ENCODE data around the gene DAB1.
"Not testable (repeated sequence)": the region's sequence is repeated elsewhere in the genome, so short reads cannot be mapped to it uniquely, and the experiment has no call there.

Gene DAB1

GRCh38 chr1:57220905-57221304 is 203.0 kb downstream of the DAB1 start:
- DNase-seq; H3K27me3 ChIP-seq (replicated peaks in 2 of 5; ENCODE audit: control insufficient read depth in 4 of 5, insufficient read depth in 5 of 5, low read length in 4 of 5); H3K9me3 ChIP-seq (ENCODE audit: control extremely low read depth in 1 of 5, control insufficient read depth in 4 of 5, insufficient read depth in 2 of 5, low read depth in 1 of 5, low read length in 4 of 5); POLR2A ChIA-PET; H3K27ac ChIP-seq (ENCODE audit: insufficient read depth in 1 of 2, low read depth in 1 of 2, low read length in 2 of 2, poor library complexity in 1 of 2, severe bottlenecking in 2 of 2); H3K4me1 ChIP-seq (ENCODE audit: control extremely low read depth in 1 of 4, control insufficient read depth in 4 of 4, insufficient read depth in 4 of 4, low read length in 3 of 4); H3K36me3 ChIP-seq (ENCODE audit: control insufficient read depth in 4 of 4, insufficient read depth in 4 of 4, low read length in 3 of 4); H3K4me3 ChIP-seq (ENCODE audit: control insufficient read depth in 1 of 7, extremely low read depth in 1 of 7, insufficient read depth in 4 of 7, low read depth in 2 of 7, low read length in 6 of 7); CTCF ChIA-PET: not testable (repeated sequence)
- WGBS (ENCODE audit: insufficient coverage) = no CpG with 5 or more reads among the region's 2 CpGs

DNA sequence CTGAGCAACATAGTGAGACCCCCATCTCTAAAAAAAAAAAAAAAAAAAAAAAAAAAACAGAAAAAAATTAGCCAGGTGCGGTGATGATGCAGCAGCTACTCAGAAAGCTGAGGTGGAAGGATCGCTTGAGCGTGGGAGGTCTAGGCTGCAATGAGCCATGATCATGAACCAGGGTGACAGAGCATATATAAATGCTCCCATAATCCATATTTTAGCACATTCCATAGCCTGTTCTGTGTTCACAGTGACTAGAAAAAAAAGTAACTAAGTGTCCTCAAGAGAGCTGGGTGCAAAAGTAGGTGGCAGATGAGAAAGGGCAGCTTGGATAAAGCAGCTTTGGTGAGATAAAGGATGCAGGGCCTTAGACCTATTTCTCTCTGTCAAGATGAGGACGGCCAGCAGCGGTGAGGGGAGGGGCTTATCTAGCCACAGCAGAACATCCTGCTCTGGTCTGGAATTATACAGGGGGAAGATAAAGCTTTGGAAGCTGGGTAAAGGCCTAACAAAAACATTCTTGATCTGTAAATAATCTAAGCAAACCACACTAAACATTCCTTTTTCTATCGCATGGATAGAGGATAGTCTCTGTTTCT is 205.3 kb downstream of the DAB1 start:
- H3K27me3 ChIP-seq (replicated peaks in 2 of 5; ENCODE audit: control insufficient read depth in 4 of 5, insufficient read depth in 5 of 5, low read length in 4 of 5) = peaks cover 0 to 2% (median 0%) of the 10 kb centered on the region in 5 experiments
- WGBS (ENCODE audit: insufficient coverage) = no CpG with 5 or more reads among the region's 6 CpGs
- H3K27ac ChIP-seq (ENCODE audit: insufficient read depth in 1 of 2, low read depth in 1 of 2, low read length in 2 of 2, poor library complexity in 1 of 2, severe bottlenecking in 2 of 2) = no peak overlapping the region
- no peak overlapping the region for H3K4me3 ChIP-seq (ENCODE audit: control insufficient read depth in 1 of 7, extremely low read depth in 1 of 7, insufficient read depth in 4 of 7, low read depth in 2 of 7, low read length in 6 of 7)
- no peaks in the 10 kb centered on the region for H3K9me3 ChIP-seq (ENCODE audit: control extremely low read depth in 1 of 5, control insufficient read depth in 4 of 5, insufficient read depth in 2 of 5, low read depth in 1 of 5, low read length in 4 of 5)
- DNase-seq = peak; percentile 77 to 92 (median 87)
- POLR2A ChIA-PET = no interaction called here
- peaks cover 0 to 6% (median 0%) of the 10 kb centered on the region in 4 experiments for H3K4me1 ChIP-seq (ENCODE audit: control extremely low read depth in 1 of 4, control insufficient read depth in 4 of 4, insufficient read depth in 4 of 4, low read length in 3 of 4)
- no peaks in the 10 kb centered on the region for H3K36me3 ChIP-seq (ENCODE audit: control insufficient read depth in 4 of 4, insufficient read depth in 4 of 4, low read length in 3 of 4)
- CTCF ChIA-PET = no interaction called here

DNA sequence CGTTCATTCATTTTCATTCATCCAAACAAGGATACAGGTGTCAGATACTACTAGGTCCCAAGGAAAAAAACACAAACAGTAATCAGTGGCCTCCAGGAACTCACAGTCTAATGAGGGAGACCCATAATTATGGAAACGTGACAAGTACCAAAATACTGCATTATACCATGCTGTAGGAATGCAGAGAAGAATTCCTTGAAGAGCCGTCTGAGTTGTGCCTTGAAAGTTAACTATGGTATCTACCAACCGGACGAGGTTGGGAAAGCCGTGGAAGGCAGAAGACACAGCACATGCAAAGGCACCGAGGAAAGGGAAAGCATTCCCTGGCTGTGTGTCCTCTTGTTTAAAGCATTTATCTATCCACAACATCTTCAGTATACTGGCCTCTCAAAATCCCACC is 206.0 kb downstream of the DAB1 start:
- ChIA-PET CTCF (no interaction called here), POLR2A (no interaction called here)
- 90% methylated on average over 5 of the region's 7 CpGs for WGBS (ENCODE audit: insufficient coverage)
- no peaks in the 10 kb centered on the region for H3K36me3 ChIP-seq (ENCODE audit: control insufficient read depth in 4 of 4, insufficient read depth in 4 of 4, low read length in 3 of 4)
- no peaks in the 10 kb centered on the region for H3K9me3 ChIP-seq (ENCODE audit: control extremely low read depth in 1 of 5, control insufficient read depth in 4 of 5, insufficient read depth in 2 of 5, low read depth in 1 of 5, low read length in 4 of 5)
- H3K4me3 ChIP-seq (ENCODE audit: control insufficient read depth in 1 of 7, extremely low read depth in 1 of 7, insufficient read depth in 4 of 7, low read depth in 2 of 7, low read length in 6 of 7) = no peak overlapping the region
- H3K27ac ChIP-seq (ENCODE audit: insufficient read depth in 1 of 2, low read depth in 1 of 2, low read length in 2 of 2, poor library complexity in 1 of 2, severe bottlenecking in 2 of 2) = no peak overlapping the region
- no peak for DNase-seq
- H3K27me3 ChIP-seq (replicated peaks in 2 of 5; ENCODE audit: control insufficient read depth in 4 of 5, insufficient read depth in 5 of 5, low read length in 4 of 5) = peaks cover 0 to 2% (median 0%) of the 10 kb centered on the region in 5 experiments
- H3K4me1 ChIP-seq (ENCODE audit: control extremely low read depth in 1 of 4, control insufficient read depth in 4 of 4, insufficient read depth in 4 of 4, low read length in 3 of 4) = peaks cover 0 to 6% (median 0%) of the 10 kb centered on the region in 4 experiments

DNA sequence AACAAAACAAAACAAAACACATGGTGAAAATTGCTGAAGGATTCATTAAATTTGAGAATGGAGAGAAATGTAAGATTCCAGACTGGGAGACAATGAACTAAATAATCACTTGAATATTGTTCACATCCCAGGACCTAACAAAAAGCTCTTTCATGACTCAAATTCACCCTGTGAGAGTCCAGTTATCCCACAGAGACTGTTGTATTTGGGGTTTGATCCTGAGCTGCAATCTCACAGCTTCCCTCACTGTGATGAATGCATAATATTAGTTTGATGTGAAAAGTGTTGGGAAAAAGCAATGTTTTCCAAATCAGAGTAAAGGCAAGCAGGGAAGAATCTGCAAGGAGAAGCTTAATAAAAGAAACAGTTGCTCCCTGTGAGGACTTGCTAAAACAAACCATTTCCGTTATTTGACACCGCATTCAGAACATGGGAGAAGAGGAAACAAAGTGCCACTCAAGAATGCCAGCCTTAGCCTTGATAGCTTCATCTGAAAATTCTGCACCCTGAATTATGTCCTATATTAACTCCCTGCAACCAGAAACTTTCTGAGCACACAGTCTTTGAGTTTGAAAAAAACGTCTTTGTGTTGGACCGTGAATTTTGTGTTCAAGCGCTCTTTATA is 208.8 kb downstream of the DAB1 start:
- H3K27ac ChIP-seq (ENCODE audit: insufficient read depth in 1 of 2, low read depth in 1 of 2, low read length in 2 of 2, poor library complexity in 1 of 2, severe bottlenecking in 2 of 2) = no peak overlapping the region
- no peaks in the 10 kb centered on the region for H3K36me3 ChIP-seq (ENCODE audit: control insufficient read depth in 4 of 4, insufficient read depth in 4 of 4, low read length in 3 of 4)
- peaks cover 0 to 6% (median 0%) of the 10 kb centered on the region in 4 experiments for H3K4me1 ChIP-seq (ENCODE audit: control extremely low read depth in 1 of 4, control insufficient read depth in 4 of 4, insufficient read depth in 4 of 4, low read length in 3 of 4)
- no peak overlapping the region for H3K4me3 ChIP-seq (ENCODE audit: control insufficient read depth in 1 of 7, extremely low read depth in 1 of 7, insufficient read depth in 4 of 7, low read depth in 2 of 7, low read length in 6 of 7)
- POLR2A ChIA-PET = no interaction called here
- 64% methylated on average over 4 of the region's 5 CpGs for WGBS (ENCODE audit: insufficient coverage)
- peaks cover 0 to 2% (median 0%) of the 10 kb centered on the region in 5 experiments for H3K27me3 ChIP-seq (replicated peaks in 2 of 5; ENCODE audit: control insufficient read depth in 4 of 5, insufficient read depth in 5 of 5, low read length in 4 of 5)
- CTCF ChIA-PET = interaction anchor here (0.8 to 1.3 kb wide), 2 partner anchors 8 to 9 kb away, joined by 3 read pairs; no protein-coding TSS in a partner anchor
- DNase-seq = no peak
- H3K9me3 ChIP-seq (ENCODE audit: control extremely low read depth in 1 of 5, control insufficient read depth in 4 of 5, insufficient read depth in 2 of 5, low read depth in 1 of 5, low read length in 4 of 5) = no peaks in the 10 kb centered on the region

- no peak for DNase-seq
- Histone ChIP-seq H3K9me3 (ENCODE audit: control extremely low read depth in 1 of 5, control insufficient read depth in 4 of 5, insufficient read depth in 2 of 5, low read depth in 1 of 5, low read length in 4 of 5) (no peaks in the 10 kb centered on the region), H3K27me3 (replicated peaks in 2 of 5; ENCODE audit: control insufficient read depth in 4 of 5, insufficient read depth in 5 of 5, low read length in 4 of 5) (peaks cover 0 to 2% (median 0%) of the 10 kb centered on the region in 5 experiments), H3K36me3 (ENCODE audit: control insufficient read depth in 4 of 4, insufficient read depth in 4 of 4, low read length in 3 of 4) (no peaks in the 10 kb centered on the region), H3K4me3 (ENCODE audit: control insufficient read depth in 1 of 7, extremely low read depth in 1 of 7, insufficient read depth in 4 of 7, low read depth in 2 of 7, low read length in 6 of 7) (no peak overlapping the region), H3K4me1 (ENCODE audit: control extremely low read depth in 1 of 4, control insufficient read depth in 4 of 4, insufficient read depth in 4 of 4, low read length in 3 of 4) (no peaks in the 10 kb centered on the region), H3K27ac (ENCODE audit: insufficient read depth in 1 of 2, low read depth in 1 of 2, low read length in 2 of 2, poor library complexity in 1 of 2, severe bottlenecking in 2 of 2) (no peak overlapping the region)
- ChIA-PET CTCF (no interaction called here), POLR2A (no interaction called here)
- WGBS (ENCODE audit: insufficient coverage) = 88% methylated on average over 1 of the region's 2 CpGs
Measured at GRCh38 chr1:57210881-57211280, 213.0 kb downstream of the DAB1 start.

DNA sequence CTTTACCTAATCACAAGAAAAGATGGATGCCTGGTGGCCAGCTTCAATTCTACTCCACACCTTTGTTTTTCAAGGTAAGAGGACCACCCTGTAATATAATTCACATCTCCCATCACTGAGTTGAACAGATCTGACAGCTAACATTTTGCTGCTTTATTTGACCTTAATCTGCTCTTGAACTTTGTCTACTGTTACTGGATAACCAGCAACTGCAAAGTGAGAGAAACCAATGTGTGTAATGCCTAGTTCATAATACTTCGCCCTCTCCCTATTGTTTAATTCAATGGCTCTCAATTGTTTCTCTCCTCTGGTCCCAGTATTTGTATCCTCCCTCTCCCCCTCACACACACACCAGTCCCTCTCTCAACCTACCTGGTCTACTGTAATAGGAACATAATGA is 214.4 kb downstream of the DAB1 start:
- 83% methylated on average over 1 of the region's 1 CpG for WGBS (ENCODE audit: insufficient coverage)
- no peaks in the 10 kb centered on the region for H3K36me3 ChIP-seq (ENCODE audit: control insufficient read depth in 4 of 4, insufficient read depth in 4 of 4, low read length in 3 of 4)
- POLR2A ChIA-PET = no interaction called here

GRCh38 chr1:57208741-57209302 is 215.0 kb downstream of the DAB1 start:
- H3K36me3 ChIP-seq (ENCODE audit: control insufficient read depth in 4 of 4, insufficient read depth in 4 of 4, low read length in 3 of 4) = no peaks in the 10 kb centered on the region
- 100% methylated on average over 1 of the region's 1 CpG for WGBS (ENCODE audit: insufficient coverage)
- H3K9me3 ChIP-seq (ENCODE audit: control extremely low read depth in 1 of 5, control insufficient read depth in 4 of 5, insufficient read depth in 2 of 5, low read depth in 1 of 5, low read length in 4 of 5) = no peaks in the 10 kb centered on the region
- H3K4me1 ChIP-seq (ENCODE audit: control extremely low read depth in 1 of 4, control insufficient read depth in 4 of 4, insufficient read depth in 4 of 4, low read length in 3 of 4) = no peaks in the 10 kb centered on the region
- H3K27ac ChIP-seq (ENCODE audit: insufficient read depth in 1 of 2, low read depth in 1 of 2, low read length in 2 of 2, poor library complexity in 1 of 2, severe bottlenecking in 2 of 2) = no peak overlapping the region
- no peak for DNase-seq
- H3K27me3 ChIP-seq (replicated peaks in 2 of 5; ENCODE audit: control insufficient read depth in 4 of 5, insufficient read depth in 5 of 5, low read length in 4 of 5) = no peaks in the 10 kb centered on the region
- CTCF ChIA-PET = no interaction called here
- POLR2A ChIA-PET = no interaction called here
- H3K4me3 ChIP-seq (ENCODE audit: control insufficient read depth in 1 of 7, extremely low read depth in 1 of 7, insufficient read depth in 4 of 7, low read depth in 2 of 7, low read length in 6 of 7) = no peak overlapping the region

More for the DNA sequence above, 214.4 kb downstream of the DAB1 start:
- H3K4me1 ChIP-seq (ENCODE audit: control extremely low read depth in 1 of 4, control insufficient read depth in 4 of 4, insufficient read depth in 4 of 4, low read length in 3 of 4) = no peaks in the 10 kb centered on the region
- no peak overlapping the region for H3K4me3 ChIP-seq (ENCODE audit: control insufficient read depth in 1 of 7, extremely low read depth in 1 of 7, insufficient read depth in 4 of 7, low read depth in 2 of 7, low read length in 6 of 7)
- H3K27ac ChIP-seq (ENCODE audit: insufficient read depth in 1 of 2, low read depth in 1 of 2, low read length in 2 of 2, poor library complexity in 1 of 2, severe bottlenecking in 2 of 2) = no peak overlapping the region
- no peaks in the 10 kb centered on the region for H3K9me3 ChIP-seq (ENCODE audit: control extremely low read depth in 1 of 5, control insufficient read depth in 4 of 5, insufficient read depth in 2 of 5, low read depth in 1 of 5, low read length in 4 of 5)
- H3K27me3 ChIP-seq (replicated peaks in 2 of 5; ENCODE audit: control insufficient read depth in 4 of 5, insufficient read depth in 5 of 5, low read length in 4 of 5) = no peaks in the 10 kb centered on the region
- CTCF ChIA-PET = no interaction called here
- no peak for DNase-seq
